ENCODE results near the gene SLC35G6. TPM values are rescaled to one million over a fixed set of nuclear protein-coding genes. Genes with fewer than 3 reads are reported as not detected.
A peak's percentile ranks its signal among the peaks of the same experiment; 100 is the strongest.

SLC35G6 gene
- total and polyA plus RNA-seq, 2 of the 13 experiments (the other 11 are each of a cell fraction or from before 2014, with no cell fraction given), result 0.07 TPM; not detected in 1

GRCh38 chr17:7444682-7445618 is 36.3 kb upstream of the SLC35G6 start, which contains the start of gene CHRNB1 (continued):
- TF ChIP-seq TBX3 (IDR thresholded peaks at IDR 0.05; ENCODE audit: borderline replicate concordance) (no peak), PRMT3 (CRISPR knock-in tag; IDR thresholded peaks at IDR 0.05; ENCODE audit: borderline replicate concordance, low read depth) (no peak), NFKB2 (CRISPR knock-in tag; IDR thresholded peaks at IDR 0.05; ENCODE audit: borderline replicate concordance) (0 out of 2 replicates have a peak, but pooled peaks have one; percentile 49), BRF2 (CRISPR knock-in tag; IDR thresholded peaks at IDR 0.05) (no peak), ZNF281 (CRISPR knock-in tag; IDR thresholded peaks at IDR 0.05; ENCODE audit: borderline replicate concordance) (peak; percentile 70), SIX1 (CRISPR knock-in tag; IDR thresholded peaks at IDR 0.05; ENCODE audit: borderline replicate concordance) (no peak), EHMT2 (IDR thresholded peaks at IDR 0.05; ENCODE audit: borderline replicate concordance, low read depth, low read length) (no peak), ZNF652 (CRISPR knock-in tag; IDR thresholded peaks at IDR 0.05; ENCODE audit: borderline replicate concordance, low read depth) (no peak), MXD1 (CRISPR knock-in tag; IDR thresholded peaks at IDR 0.05) (no peak; the same call in 1 of the 2 replicates), GATA4 (IDR thresholded peaks at IDR 0.05; ENCODE audit: borderline replicate concordance, low read depth) (no peak), ZNF549 (CRISPR knock-in tag; IDR thresholded peaks at IDR 0.05) (no peak), HNF4G (IDR thresholded peaks at IDR 0.05; ENCODE audit: borderline replicate concordance, low read depth, low read length) (no peak), HNF4G (CRISPR knock-in tag; IDR thresholded peaks at IDR 0.05; ENCODE audit: borderline replicate concordance, low read depth) (no peak), CC2D1A (CRISPR knock-in tag; IDR thresholded peaks at IDR 0.05) (no peak), NBN (conservative IDR thresholded peaks at IDR 0.05) (no peak), ZNF564 (CRISPR knock-in tag; IDR thresholded peaks at IDR 0.05) (0 out of 2 replicates have a peak, but pooled peaks have one; percentile 49), HNRNPUL1 (IDR thresholded peaks at IDR 0.05; ENCODE audit: low read depth, low read length) (no peak), RELA (CRISPR knock-in tag; IDR thresholded peaks at IDR 0.05) (no peak), ZSCAN21 (CRISPR knock-in tag; IDR thresholded peaks at IDR 0.05; ENCODE audit: borderline replicate concordance) (peak; percentile 68)
- TF ChIP-seq, protein P1, sequence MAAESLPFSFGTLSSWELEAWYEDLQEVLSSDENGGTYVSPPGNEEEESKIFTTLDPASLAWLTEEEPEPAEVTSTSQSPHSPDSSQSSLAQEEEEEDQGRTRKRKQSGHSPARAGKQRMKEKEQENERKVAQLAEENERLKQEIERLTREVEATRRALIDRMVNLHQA (CRISPR knock-in tag; IDR thresholded peaks at IDR 0.05), result no peak
- TF ChIP-seq, protein P2, sequence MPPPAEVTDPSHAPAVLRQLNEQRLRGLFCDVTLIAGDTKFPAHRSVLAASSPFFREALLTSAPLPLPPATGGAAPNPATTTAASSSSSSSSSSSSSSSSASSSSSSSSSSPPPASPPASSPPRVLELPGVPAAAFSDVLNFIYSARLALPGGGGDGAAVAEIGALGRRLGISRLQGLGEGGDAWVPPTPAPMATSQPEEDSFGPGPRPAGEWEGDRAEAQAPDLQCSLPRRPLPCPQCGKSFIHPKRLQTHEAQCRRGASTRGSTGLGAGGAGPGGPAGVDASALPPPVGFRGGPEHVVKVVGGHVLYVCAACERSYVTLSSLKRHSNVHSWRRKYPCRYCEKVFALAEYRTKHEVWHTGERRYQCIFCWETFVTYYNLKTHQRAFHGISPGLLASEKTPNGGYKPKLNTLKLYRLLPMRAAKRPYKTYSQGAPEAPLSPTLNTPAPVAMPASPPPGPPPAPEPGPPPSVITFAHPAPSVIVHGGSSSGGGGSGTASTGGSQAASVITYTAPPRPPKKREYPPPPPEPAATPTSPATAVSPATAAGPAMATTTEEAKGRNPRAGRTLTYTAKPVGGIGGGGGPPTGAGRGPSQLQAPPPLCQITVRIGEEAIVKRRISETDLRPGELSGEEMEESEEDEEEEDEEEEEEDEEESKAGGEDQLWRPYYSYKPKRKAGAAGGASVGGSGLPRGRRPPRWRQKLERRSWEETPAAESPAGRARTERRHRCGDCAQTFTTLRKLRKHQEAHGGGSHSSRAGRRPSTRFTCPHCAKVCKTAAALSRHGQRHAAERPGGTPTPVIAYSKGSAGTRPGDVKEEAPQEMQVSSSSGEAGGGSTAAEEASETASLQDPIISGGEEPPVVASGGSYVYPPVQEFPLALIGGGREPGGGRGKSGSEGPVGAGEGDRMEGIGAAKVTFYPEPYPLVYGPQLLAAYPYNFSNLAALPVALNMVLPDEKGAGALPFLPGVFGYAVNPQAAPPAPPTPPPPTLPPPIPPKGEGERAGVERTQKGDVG (CRISPR knock-in tag; IDR thresholded peaks at IDR 0.05; ENCODE audit: borderline replicate concordance), result peak; percentile 39; the same call in 1 of the 2 replicates

All from HepG2 (cell line).